Measurements from ENCODE around the gene CASP8. TPM values are rescaled to one million over a fixed set of nuclear protein-coding genes. Genes with fewer than 3 reads are reported as not detected.

The CASP8 gene
- polyA plus RNA-seq, 3 donors from 2014 or later: 20.2 to 116 (median 28.0) TPM

- Mint-ChIP-seq H3K27me3 (ENCODE audit: low read depth in 3 of 3) (peaks cover 20 to 22% (median 20%) of the 10 kb centered on the region in 3 donors), H3K36me3 (peaks cover 6 to 15% (median 8%) of the 10 kb centered on the region in 3 donors), H3K4me1 (peaks cover 84 to 95% of the 10 kb centered on the region in 2 donors), H3K27ac (peak overlapping the region; percentile 66 to 92 (median 87)), H3K4me3 (peak overlapping the region; percentile 14 to 50 (median 30)), H3K9me3 (no peaks in the 10 kb centered on the region)
- DNase-seq: no peak
These were observed 6.1 kb upstream of the CASP8 start for GRCh38 chr2:201254081-201254730.

GRCh38 chr2:201255408-201256033 lies 4.8 kb upstream of the CASP8 start:
- H3K4me1 Mint-ChIP-seq: peaks cover 88 to 95% of the 10 kb centered on the region in 2 donors
- peak overlapping the region; percentile 87 to 100 (median 98) for H3K27ac Mint-ChIP-seq
- peaks cover 22 to 26% (median 26%) of the 10 kb centered on the region in 3 donors for H3K27me3 Mint-ChIP-seq (ENCODE audit: low read depth in 3 of 3)
- H3K9me3 Mint-ChIP-seq: no peaks in the 10 kb centered on the region
- peak overlapping the region in 2 of 5 donors; percentile 50 for H3K4me3 Mint-ChIP-seq
- H3K36me3 Mint-ChIP-seq: peaks cover 3 to 11% (median 7%) of the 10 kb centered on the region in 3 donors
- no peak for DNase-seq

GRCh38 chr2:201256082-201256481 lies 4.3 kb upstream of the CASP8 start:
- peak overlapping the region in 2 of 5 donors; percentile 94 to 96 for H3K4me3 Mint-ChIP-seq
- no peak for DNase-seq
- H3K4me1 Mint-ChIP-seq: peaks cover 85 to 91% of the 10 kb centered on the region in 2 donors
- no peaks in the 10 kb centered on the region for H3K9me3 Mint-ChIP-seq
- peaks cover 25 to 29% (median 26%) of the 10 kb centered on the region in 3 donors for H3K27me3 Mint-ChIP-seq (ENCODE audit: low read depth in 3 of 3)
- peak overlapping the region; percentile 97 to 100 (median 99) for H3K27ac Mint-ChIP-seq
- peaks cover 3 to 10% (median 4%) of the 10 kb centered on the region in 3 donors for H3K36me3 Mint-ChIP-seq

GRCh38 chr2:201257381-201257955 lies 2.9 kb upstream of the CASP8 start:
- H3K9me3 Mint-ChIP-seq: no peaks in the 10 kb centered on the region
- H3K4me3 Mint-ChIP-seq: peak overlapping the region; percentile 93 to 100 (median 96)
- H3K27ac Mint-ChIP-seq: peak overlapping the region; percentile 97 to 100 (median 99)
- peaks cover 30 to 36% (median 32%) of the 10 kb centered on the region in 3 donors for H3K27me3 Mint-ChIP-seq (ENCODE audit: low read depth in 3 of 3)
- peaks cover 84 to 92% of the 10 kb centered on the region in 2 donors for H3K4me1 Mint-ChIP-seq
- peaks cover 7 to 12% (median 11%) of the 10 kb centered on the region in 3 donors for H3K36me3 Mint-ChIP-seq
- peak; percentile 61 to 67 (median 62) for DNase-seq

GRCh38 chr2:201257956-201258665 lies 2.2 kb upstream of the CASP8 start:
- H3K4me3 Mint-ChIP-seq: peak overlapping the region; percentile 93 to 100 (median 96)
- peaks cover 82 to 92% of the 10 kb centered on the region in 2 donors for H3K4me1 Mint-ChIP-seq
- peak overlapping the region; percentile 97 to 100 (median 99) for H3K27ac Mint-ChIP-seq
- peaks cover 30 to 36% (median 33%) of the 10 kb centered on the region in 3 donors for H3K27me3 Mint-ChIP-seq (ENCODE audit: low read depth in 3 of 3)
- peaks cover 9 to 15% (median 10%) of the 10 kb centered on the region in 3 donors for H3K36me3 Mint-ChIP-seq
- H3K9me3 Mint-ChIP-seq: no peaks in the 10 kb centered on the region
- peak; percentile 92 to 94 (median 93) for DNase-seq

DNA sequence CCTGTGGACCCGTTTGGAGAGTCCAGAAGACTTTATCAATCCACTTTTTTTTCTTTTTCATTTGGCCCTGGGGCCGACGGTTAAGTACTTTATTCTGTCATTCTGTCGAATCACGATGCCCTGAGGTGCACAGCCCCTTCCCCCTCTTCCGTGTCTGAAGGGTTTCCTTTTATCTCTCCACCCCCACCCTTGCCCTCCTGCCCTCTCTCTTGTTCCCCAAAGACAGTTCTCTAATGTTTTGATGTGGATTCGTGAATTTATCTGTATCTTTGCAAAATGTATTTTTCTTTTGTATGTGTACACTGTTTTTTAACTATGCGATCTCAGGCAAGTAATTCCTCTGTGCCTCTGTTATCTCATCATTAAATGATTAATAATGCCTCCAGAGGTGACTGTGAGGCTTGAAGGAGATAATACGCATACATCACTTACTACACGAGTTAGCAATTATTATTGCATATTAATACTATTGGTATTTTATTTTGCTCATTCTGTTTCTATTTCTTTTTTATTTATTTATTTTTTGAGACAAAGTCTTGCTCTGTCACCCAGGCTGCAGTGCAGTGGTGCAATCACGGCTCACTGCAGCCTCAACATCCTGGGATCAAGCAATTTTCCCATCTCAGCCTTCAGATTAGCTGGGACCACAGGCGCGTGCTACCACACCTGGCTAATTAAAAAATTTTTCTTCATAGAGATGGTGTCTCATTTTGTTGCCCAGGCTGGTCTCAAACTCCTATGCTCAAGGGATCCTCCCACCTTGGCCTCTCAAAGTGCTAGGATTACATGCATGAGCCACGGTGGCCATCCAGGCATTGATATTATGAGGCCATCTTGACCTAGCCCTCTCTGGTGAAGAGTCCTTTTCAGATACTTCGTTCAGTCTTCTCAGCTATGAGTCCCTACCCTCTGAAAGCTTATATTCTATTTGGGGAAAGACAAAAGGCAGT lies 1.4 kb upstream of the CASP8 start:
- Mint-ChIP-seq H3K36me3 (peaks cover 9 to 15% (median 10%) of the 10 kb centered on the region in 3 donors), H3K27me3 (ENCODE audit: low read depth in 3 of 3) (peaks cover 30 to 35% (median 33%) of the 10 kb centered on the region in 3 donors), H3K4me3 (peak overlapping the region; percentile 93 to 100 (median 96)), H3K27ac (peak overlapping the region; percentile 97 to 100 (median 99)), H3K9me3 (no peaks in the 10 kb centered on the region), H3K4me1 (peaks cover 83 to 93% of the 10 kb centered on the region in 2 donors)
- no peak for DNase-seq

DNA sequence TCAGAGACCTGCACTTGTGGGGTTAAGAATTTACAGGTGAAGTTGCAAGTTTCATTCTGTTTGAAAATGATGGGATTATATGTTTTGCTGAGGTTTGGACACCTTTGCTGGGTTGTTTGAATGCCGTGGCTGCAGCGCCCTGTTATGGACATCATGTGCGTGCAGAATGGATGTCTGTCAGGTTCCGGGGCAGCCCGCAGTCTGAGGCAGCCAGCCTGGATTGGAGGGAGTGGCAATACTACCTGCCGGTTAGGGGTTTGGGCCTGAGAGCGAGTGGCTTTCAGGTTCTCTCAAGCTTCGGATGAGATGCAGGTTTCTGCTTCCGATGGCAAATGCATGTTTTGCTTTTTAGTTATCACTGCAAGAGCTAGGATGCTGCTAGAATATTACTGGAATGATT lies 1.1 kb downstream of the CASP8 start:
- Mint-ChIP-seq H3K4me3 (peak overlapping the region; percentile 95 to 100 (median 100)), H3K9me3 (no peaks in the 10 kb centered on the region), H3K27ac (peak overlapping the region; percentile 97 to 100 (median 100)), H3K27me3 (ENCODE audit: low read depth in 3 of 3) (peaks cover 31 to 35% (median 35%) of the 10 kb centered on the region in 3 donors), H3K4me1 (peaks cover 85 to 93% of the 10 kb centered on the region in 2 donors), H3K36me3 (peaks cover 10 to 19% (median 13%) of the 10 kb centered on the region in 3 donors)
- DNase-seq: peak; percentile 55 to 66 (median 60)

DNA sequence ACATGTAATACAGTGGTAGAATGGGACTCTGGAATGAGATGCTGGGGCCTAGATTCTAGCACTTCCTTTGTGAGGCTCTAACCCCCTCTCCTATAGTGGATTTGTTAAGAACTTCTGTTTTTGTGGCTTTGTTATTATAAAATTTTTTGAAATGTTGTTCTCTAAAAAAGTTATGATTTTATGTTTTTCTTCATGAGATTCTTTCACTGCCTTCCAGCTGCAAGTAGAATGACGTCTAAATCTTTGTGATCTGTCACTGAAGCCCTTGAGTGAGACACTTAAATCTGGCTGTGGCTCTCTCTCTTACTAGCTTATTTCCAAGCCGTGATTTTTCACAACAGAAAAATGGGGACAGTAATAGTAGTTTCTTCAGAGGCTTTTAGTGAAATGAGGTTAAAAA lies 1.6 kb downstream of the CASP8 start:
- peak overlapping the region; percentile 95 to 100 (median 100) for H3K4me3 Mint-ChIP-seq

DNA sequence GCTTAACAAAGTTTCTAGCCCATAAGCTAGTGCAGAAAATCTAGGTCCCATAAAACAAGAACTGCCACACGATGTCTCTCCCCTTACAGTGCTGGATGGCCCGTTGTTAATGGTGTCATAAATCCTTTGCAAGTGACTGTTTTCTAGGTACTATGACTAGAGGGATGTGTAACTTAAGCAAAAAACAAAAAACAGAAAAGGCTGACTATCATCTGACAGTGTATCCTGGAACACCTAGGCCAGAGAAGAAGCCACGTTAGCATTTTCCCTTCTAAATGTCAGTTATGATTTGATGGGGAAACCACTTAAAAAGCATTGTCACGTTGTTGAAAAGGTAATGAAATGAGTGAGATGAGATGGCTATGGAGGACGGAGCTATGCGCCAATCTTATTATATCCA lies 2.4 kb downstream of the CASP8 start:
- Mint-ChIP-seq H3K27ac (peak overlapping the region; percentile 85 to 97 (median 94)), H3K9me3 (no peaks in the 10 kb centered on the region), H3K27me3 (ENCODE audit: low read depth in 3 of 3) (peaks cover 25 to 29% (median 28%) of the 10 kb centered on the region in 3 donors), H3K36me3 (peaks cover 13 to 20% (median 17%) of the 10 kb centered on the region in 3 donors), H3K4me3 (peak overlapping the region; percentile 88 to 100 (median 93)), H3K4me1 (peaks cover 84 to 93% of the 10 kb centered on the region in 2 donors)
- DNase-seq: no peak

More for the DNA sequence above, 1.6 kb downstream of the CASP8 start:
- Mint-ChIP-seq H3K36me3 (peaks cover 10 to 20% (median 13%) of the 10 kb centered on the region in 3 donors), H3K9me3 (no peaks in the 10 kb centered on the region), H3K27ac (peak overlapping the region; percentile 97 to 100 (median 100)), H3K27me3 (ENCODE audit: low read depth in 3 of 3) (peaks cover 31 to 35% (median 33%) of the 10 kb centered on the region in 3 donors), H3K4me1 (peaks cover 85 to 93% of the 10 kb centered on the region in 2 donors)
- peak in 1 of 3 donors; percentile 35 for DNase-seq

DNA sequence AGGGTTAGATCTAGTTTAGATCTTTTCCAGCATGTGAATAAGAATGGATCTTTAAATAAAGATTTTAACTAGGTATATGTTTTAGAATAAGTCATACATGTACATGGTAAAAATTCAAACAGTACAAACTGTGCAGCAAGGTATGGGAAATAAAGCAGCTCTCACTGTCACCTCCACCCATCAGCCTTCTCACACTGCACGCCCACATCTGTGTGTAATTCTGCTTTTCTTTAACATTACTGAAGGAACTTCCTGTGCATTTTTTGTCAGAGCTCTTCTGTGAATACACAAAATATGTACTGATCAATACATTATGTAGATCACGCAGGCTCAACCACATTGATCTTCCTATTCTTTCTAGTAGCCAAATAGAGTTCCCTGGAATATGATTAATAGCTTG lies 3.4 kb downstream of the CASP8 start:
- Mint-ChIP-seq H3K4me1 (peaks cover 83 to 91% of the 10 kb centered on the region in 2 donors), H3K27ac (peak overlapping the region; percentile 85 to 97 (median 94)), H3K36me3 (peaks cover 16 to 23% (median 22%) of the 10 kb centered on the region in 3 donors), H3K27me3 (ENCODE audit: low read depth in 3 of 3) (peaks cover 15 to 23% (median 20%) of the 10 kb centered on the region in 3 donors), H3K9me3 (no peaks in the 10 kb centered on the region), H3K4me3 (peak overlapping the region; percentile 88 to 100 (median 93))
- DNase-seq: peak; percentile 42 to 48 (median 47)

GRCh38 chr2:201264472-201265173 lies 4.3 kb downstream of the CASP8 start:
- no peak for DNase-seq
- Mint-ChIP-seq H3K4me1 (peaks cover 83 to 91% of the 10 kb centered on the region in 2 donors), H3K27ac (peak overlapping the region; percentile 85 to 97 (median 94)), H3K27me3 (ENCODE audit: low read depth in 3 of 3) (peaks cover 12 to 19% (median 18%) of the 10 kb centered on the region in 3 donors), H3K9me3 (no peaks in the 10 kb centered on the region), H3K36me3 (peaks cover 22 to 31% (median 29%) of the 10 kb centered on the region in 3 donors), H3K4me3 (peak overlapping the region; percentile 88 to 100 (median 93))
